NCI-H1694 (cell line): ENCODE data around the gene DNAJB6.
"Not testable (repeated sequence)": the region's sequence is repeated elsewhere in the genome, so short reads cannot be mapped to it uniquely, and the experiment has no call there.

Experiments
- DNase-seq: peaks from one replicate; lab custom pipeline; 2025; lab: John Stamatoyannopoulos, UW

Gene DNAJB6

DNA sequence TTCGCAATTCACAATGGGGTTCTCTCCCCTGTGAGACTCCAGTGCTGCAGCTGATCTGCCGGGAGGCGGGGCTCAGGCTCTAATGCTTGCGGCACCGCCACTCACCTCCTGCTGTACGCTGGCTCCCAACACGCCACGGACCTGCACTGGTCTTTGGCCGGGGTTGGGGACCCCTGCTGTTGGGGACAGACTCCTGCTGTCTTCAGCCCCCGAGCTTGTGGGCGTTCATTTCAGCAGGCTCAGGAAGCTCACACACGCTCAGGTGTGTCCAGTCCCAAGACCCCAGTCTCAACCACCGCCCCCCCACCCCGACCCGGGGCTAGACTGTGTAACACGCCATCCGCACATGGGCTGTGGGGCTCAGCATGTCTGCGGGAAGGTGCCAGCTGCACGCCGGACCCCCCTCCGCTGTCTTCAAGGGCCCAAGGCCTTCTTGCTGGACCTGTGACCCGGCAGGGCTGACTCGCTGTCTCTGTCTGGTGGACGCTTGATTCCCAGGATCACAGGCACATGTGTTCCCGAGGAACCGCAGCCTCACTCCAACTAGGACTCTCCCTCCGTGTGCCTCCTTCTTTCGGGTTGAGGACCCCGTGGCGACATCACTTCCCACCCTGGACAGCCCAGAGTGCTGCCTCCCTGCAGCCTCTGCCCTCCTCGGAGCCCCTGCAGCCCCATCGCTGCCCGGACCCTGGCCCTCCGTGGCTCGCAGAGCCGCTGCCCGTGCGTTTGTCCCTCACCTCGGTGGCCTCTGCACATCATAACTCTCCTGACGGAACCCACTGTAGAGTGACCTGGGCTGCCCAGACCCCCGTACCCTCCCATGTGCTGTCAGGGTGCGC, 106.4 kb downstream of the DNAJB6 start:
- DNase-seq = no peak

- DNase-seq = no peak
Observed at GRCh38 chr7:157444011-157444842, 107.4 kb downstream of the DNAJB6 start.

GRCh38 chr7:157444843-157445135, 108.0 kb downstream of the DNAJB6 start:
- no peak for DNase-seq

DNA sequence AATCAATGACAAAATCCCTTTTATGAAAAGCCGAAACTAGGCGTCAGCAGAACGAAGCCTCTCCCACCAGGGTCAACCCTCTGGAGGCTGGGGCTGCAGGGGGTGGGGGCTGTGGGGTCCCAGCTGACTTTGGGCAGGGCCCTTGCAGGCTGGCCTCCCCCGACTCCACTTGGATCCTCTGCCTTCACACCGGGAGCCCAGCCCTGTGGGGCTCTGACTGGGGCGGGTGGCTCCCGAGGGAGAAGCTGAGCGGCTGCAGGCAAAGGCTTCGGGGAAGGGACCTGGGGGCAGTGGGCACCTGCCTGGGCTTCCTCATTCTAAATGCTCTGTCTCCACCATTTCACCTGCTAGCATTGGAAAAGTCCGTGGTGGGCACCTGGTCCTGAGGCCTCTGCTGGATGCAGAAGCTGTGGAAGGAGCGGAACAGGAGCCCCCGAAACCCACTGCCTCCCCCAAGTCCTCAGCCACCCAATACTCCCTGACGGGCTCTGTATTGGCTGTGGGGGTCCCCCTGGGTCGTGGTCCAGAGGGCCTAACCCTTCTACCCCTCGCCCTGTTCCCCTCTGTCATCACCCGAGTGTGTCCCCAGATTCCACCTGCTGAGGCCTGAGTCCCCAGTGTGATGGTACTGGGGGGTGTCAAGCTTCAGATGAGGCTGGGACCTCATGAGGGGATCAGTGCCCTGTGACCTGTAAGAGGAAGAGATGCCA, 108.6 kb downstream of the DNAJB6 start:
- no peak for DNase-seq

- no peak for DNase-seq
Observed at GRCh38 chr7:157445956-157446295, 109.1 kb downstream of the DNAJB6 start.

GRCh38 chr7:157446322-157446721, 109.5 kb downstream of the DNAJB6 start:
- DNase-seq = no peak

- not testable (repeated sequence) for DNase-seq
Observed at GRCh38 chr7:157454003-157454402, 117.2 kb downstream of the DNAJB6 start.

DNA sequence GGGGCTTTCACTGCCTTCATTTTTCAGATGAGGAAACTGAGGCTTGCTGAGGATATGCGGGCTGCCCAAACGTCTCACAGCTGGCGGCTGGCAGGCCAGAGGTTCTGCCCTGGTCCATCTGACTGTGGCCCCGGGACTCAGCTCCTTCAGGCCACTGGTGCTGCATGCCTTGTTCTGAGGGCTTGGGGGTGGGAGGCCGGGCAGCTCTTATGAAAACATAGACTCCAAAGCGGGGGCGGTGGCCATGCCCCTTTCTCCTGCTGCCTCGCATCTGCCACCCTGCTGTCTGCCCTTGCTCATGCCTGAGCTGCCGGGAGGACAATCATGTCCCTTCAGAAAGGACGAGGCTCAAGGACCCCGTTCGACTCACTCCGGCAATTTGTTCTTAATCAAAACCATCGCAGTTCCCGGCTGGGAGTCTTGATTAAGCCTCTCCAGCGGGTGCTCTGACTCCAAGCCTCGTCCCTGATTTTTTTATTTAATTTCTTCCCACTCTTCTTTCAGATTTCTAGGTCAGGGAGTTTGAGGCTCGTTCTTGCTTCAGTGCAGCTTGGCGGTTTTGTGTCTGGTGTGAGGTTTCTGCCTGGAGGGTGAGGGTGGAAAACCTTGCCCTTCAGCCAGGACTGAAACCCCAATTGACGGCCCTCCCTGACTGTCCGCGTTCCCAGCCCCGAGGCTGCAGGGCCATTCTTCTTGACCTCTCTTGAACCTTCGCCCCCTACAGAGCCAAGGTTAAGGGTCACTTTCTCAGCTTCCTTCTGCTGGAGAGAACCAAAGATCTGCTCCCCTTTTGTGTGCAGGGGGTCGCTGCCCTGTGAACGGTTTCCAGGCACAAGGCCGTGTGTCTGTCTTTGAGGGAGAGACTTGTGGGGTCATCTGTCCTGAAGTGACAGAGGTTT, 120.8 kb downstream of the DNAJB6 start:
- no peak for DNase-seq

DNA sequence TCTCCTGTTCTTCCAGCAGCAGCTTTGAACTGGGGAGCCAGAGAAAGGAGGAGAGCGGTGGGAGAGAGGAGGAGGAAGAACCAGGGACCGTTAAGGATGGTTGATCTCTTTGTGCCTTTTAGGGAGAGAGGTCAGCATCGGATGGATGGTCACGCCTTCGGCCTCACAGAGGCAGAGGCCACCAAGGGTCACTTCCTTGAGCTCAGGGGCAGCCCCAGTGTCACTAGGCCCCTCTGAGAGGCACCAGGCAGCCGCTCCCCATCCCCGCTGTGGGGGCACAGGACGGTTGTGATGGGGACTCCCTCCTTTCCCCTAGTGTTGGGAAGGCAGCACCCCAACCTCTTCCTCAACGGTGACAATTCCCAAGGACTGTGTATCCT, 121.4 kb downstream of the DNAJB6 start:
- no peak for DNase-seq

- DNase-seq = no peak
Observed at GRCh38 chr7:157459966-157460365, 123.2 kb downstream of the DNAJB6 start.

- DNase-seq = no peak
Observed at GRCh38 chr7:157460721-157461120, 123.9 kb downstream of the DNAJB6 start.

- no peak for DNase-seq
Observed at GRCh38 chr7:157461573-157462418, 125.0 kb downstream of the DNAJB6 start.

DNA sequence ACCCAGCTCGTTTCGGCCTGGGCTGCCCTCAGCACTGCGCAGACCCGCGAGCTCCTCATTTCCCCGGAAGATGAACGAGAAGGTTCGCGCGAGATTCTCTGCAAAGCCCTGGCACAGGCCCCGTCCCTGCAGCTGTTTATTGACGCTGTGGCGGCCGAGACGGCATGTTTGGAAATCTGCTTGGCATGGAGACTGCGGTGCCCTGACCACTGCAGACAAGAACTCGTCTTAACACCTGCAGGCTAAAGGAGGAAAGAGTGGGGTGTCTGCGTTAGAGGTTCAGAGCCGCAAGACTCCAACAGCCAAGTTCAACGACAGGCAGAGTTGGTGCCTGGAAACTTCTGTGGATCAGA, 125.6 kb downstream of the DNAJB6 start:
- no peak for DNase-seq

DNA sequence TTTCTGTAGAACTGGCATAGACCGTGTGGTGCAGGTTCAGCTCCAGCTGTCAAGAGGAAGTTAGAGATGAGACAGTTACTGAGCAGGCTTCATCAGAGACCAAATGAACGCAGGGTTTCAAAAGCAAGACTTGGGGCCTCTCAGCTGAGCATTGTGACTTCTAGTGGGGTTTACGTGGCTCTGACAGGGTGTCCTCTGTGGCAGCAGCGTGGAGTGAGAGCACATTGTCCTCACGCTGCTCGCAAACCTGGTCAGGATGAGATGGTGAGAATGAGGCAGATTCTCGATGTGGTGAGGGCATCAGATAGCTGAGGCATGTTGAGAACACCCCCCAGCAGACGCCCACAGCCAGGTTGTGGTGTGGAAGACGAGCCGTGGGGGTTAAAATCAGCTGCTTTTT, 126.0 kb downstream of the DNAJB6 start:
- DNase-seq = no peak

DNA sequence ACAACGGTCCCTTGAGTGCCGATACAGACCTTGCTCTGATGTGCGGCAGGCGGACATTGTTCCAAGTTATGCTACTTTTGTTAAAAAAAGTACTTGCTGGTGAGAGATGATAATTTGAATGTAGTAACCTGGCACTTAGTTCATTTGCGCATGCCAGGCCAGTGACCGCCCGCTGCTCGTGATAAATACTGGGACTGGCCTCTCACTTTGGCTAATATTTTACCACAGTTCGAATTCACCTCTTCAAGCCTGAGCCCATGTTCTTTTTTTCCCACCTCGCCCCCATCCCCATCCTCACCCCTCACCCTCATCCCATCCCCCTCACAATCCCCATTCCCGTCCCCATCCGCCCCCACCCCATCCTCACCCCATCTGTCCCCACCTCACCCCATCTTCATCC, 126.4 kb downstream of the DNAJB6 start:
- no peak for DNase-seq

- no peak for DNase-seq
Observed at GRCh38 chr7:157464111-157464970, 127.5 kb downstream of the DNAJB6 start.

- no peak for DNase-seq
Observed at GRCh38 chr7:157464971-157465886, 128.4 kb downstream of the DNAJB6 start.

DNA sequence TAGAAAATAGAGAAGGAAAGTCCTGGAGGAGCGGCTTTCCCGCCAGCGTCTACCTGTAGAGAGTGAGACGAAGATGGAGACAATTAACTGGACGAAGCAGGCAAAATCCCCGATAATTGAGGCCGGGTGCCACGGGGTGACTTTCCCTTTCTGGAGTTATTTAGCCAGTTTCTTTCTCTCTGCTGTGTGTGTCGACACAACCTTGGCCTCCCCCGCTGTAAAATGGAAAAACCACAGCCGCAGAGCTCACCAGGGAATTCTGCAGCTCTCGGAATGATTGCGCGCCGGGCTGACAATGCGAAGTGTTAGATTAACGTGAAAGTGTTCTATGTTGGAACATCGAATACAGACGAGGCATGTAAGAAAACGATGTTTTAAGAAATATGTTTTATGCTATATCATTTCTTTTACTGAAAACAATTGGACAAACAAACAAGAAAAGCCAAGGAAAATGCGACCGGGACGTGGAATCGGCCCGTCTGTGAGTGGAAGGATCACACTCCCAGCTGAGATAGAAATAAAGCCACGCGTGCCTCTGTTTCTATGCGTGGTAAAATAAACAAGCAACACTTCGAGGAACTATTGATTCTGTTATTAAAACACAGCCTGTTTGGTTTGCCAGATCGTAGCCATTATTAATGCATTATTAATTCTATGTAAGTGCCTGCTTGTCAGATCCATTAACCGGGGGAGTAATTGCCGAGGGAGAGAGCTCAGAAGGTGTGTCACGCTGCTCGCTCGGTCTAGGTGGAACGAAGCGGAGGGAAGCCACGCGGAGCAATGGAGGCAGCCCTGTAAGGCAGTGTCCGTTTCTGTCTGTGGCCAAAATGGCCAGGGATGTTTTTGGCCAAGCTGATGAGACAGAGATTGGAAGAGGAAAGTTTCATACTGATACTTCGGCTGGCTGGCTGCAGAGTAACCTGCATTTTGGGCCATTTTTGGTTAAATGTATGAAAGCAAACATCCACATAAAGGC, 129.4 kb downstream of the DNAJB6 start:
- no peak for DNase-seq
